ENCODE measurements around the gene FAM98B.

DNA sequence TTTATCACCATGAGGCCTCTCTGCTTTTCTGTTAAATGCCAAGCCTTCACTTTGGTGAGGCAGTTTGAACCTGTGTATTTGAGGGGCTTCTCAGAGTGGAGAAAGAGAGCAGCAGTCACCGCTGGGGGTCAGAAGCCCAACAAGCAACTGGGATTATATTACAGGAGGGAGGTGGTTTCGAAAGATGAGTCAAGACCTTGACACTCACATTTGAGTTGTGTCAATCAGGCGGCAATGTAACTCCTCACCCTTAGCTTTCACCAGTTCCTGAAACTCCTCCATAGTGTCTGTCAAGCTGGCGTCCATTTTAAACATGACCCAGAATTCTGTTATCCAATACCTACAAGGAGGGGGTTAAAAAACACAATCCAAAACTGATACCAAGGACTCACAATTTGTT is 64.2 kb downstream of the FAM98B start:
- TF ChIP-seq KAT7 (CRISPR knock-in tag; IDR thresholded peaks at IDR 0.05; ENCODE audit: borderline replicate concordance), result no peak
- TF ChIP-seq, protein P1, sequence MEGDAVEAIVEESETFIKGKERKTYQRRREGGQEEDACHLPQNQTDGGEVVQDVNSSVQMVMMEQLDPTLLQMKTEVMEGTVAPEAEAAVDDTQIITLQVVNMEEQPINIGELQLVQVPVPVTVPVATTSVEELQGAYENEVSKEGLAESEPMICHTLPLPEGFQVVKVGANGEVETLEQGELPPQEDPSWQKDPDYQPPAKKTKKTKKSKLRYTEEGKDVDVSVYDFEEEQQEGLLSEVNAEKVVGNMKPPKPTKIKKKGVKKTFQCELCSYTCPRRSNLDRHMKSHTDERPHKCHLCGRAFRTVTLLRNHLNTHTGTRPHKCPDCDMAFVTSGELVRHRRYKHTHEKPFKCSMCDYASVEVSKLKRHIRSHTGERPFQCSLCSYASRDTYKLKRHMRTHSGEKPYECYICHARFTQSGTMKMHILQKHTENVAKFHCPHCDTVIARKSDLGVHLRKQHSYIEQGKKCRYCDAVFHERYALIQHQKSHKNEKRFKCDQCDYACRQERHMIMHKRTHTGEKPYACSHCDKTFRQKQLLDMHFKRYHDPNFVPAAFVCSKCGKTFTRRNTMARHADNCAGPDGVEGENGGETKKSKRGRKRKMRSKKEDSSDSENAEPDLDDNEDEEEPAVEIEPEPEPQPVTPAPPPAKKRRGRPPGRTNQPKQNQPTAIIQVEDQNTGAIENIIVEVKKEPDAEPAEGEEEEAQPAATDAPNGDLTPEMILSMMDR (IDR thresholded peaks at IDR 0.05), result no peak
- no peak for TF ChIP-seq CREB1 (CRISPR knock-in tag; IDR thresholded peaks at IDR 0.05)
- no peak for TF ChIP-seq ELF4 (CRISPR knock-in tag; IDR thresholded peaks at IDR 0.05; ENCODE audit: low read depth)
- TF ChIP-seq, protein P2, sequence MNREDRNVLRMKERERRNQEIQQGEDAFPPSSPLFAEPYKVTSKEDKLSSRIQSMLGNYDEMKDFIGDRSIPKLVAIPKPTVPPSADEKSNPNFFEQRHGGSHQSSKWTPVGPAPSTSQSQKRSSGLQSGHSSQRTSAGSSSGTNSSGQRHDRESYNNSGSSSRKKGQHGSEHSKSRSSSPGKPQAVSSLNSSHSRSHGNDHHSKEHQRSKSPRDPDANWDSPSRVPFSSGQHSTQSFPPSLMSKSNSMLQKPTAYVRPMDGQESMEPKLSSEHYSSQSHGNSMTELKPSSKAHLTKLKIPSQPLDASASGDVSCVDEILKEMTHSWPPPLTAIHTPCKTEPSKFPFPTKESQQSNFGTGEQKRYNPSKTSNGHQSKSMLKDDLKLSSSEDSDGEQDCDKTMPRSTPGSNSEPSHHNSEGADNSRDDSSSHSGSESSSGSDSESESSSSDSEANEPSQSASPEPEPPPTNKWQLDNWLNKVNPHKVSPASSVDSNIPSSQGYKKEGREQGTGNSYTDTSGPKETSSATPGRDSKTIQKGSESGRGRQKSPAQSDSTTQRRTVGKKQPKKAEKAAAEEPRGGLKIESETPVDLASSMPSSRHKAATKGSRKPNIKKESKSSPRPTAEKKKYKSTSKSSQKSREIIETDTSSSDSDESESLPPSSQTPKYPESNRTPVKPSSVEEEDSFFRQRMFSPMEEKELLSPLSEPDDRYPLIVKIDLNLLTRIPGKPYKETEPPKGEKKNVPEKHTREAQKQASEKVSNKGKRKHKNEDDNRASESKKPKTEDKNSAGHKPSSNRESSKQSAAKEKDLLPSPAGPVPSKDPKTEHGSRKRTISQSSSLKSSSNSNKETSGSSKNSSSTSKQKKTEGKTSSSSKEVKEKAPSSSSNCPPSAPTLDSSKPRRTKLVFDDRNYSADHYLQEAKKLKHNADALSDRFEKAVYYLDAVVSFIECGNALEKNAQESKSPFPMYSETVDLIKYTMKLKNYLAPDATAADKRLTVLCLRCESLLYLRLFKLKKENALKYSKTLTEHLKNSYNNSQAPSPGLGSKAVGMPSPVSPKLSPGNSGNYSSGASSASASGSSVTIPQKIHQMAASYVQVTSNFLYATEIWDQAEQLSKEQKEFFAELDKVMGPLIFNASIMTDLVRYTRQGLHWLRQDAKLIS (CRISPR knock-in tag; IDR thresholded peaks at IDR 0.05; ENCODE audit: borderline replicate concordance), result no peak
- no peak for TF ChIP-seq NR1H2 (CRISPR knock-in tag; IDR thresholded peaks at IDR 0.05)
- TF ChIP-seq, protein P3, sequence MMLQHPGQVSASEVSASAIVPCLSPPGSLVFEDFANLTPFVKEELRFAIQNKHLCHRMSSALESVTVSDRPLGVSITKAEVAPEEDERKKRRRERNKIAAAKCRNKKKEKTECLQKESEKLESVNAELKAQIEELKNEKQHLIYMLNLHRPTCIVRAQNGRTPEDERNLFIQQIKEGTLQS (CRISPR knock-in tag; conservative IDR thresholded peaks at IDR 0.05), result no peak
- TF ChIP-seq, protein P4, sequence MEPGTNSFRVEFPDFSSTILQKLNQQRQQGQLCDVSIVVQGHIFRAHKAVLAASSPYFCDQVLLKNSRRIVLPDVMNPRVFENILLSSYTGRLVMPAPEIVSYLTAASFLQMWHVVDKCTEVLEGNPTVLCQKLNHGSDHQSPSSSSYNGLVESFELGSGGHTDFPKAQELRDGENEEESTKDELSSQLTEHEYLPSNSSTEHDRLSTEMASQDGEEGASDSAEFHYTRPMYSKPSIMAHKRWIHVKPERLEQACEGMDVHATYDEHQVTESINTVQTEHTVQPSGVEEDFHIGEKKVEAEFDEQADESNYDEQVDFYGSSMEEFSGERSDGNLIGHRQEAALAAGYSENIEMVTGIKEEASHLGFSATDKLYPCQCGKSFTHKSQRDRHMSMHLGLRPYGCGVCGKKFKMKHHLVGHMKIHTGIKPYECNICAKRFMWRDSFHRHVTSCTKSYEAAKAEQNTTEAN (CRISPR knock-in tag; IDR thresholded peaks at IDR 0.05), result no peak
